CD14-positive monocyte (primary cell): ENCODE measurements around the gene OPALIN. TPM values are rescaled to one million over a fixed set of nuclear protein-coding genes. Genes with fewer than 3 reads are reported as not detected.

Experiments
- DNase-seq, 3 donors: peaks; one replicate each; pipeline ENCODE4 v3.0.0-alpha.2; 2011 to 2022
- H2AFZ ChIP-seq: 2 replicates; pipeline ENCODE4 v1.6.0; 2012; ENCODE audit warnings: mild to moderate bottlenecking, low read depth, low read length, inconsistent platforms; ENCODE audit not compliant: insufficient read depth, poor library complexity, severe bottlenecking
- H3K27ac ChIP-seq, 2 donors: 1 replicate in 1 of 2; 2 replicates in 1 of 2; pipeline ENCODE4 v1.5.1; 2012 to 2013; ENCODE audit warnings: low read length in 2 of 2, control low read depth in 1 of 2, inconsistent platforms in 1 of 2, low read depth in 1 of 2, mild to moderate bottlenecking in 1 of 2
- H3K27me3 ChIP-seq, 2 donors: one replicate each; pipeline versions ENCODE4 v1.6.0 to v1.6.1; 2011 to 2013; ENCODE audit warnings: low read length in 2 of 2; ENCODE audit not compliant: control insufficient read depth in 2 of 2, insufficient read depth in 2 of 2
- H3K36me3 ChIP-seq, 2 donors: replicated peaks in 1 of 2; 1 replicate in 1 of 2; 2 replicates in 1 of 2; pipeline versions ENCODE4 v1.5.1 to v1.6.1; 2012 to 2013; ENCODE audit warnings: low read length in 2 of 2, control low read depth in 1 of 2, inconsistent platforms in 1 of 2, mild to moderate bottlenecking in 1 of 2; ENCODE audit not compliant: insufficient read depth in 2 of 2, control insufficient read depth in 1 of 2
- H3K4me1 ChIP-seq, 2 donors: 1 replicate in 1 of 2; 2 replicates in 1 of 2; pipeline versions ENCODE4 v1.5.1 to v1.6.1; 2012 to 2013; ENCODE audit warnings: low read length in 2 of 2, control low read depth in 1 of 2, inconsistent platforms in 1 of 2, mild to moderate bottlenecking in 1 of 2, moderate library complexity in 1 of 2; ENCODE audit not compliant: insufficient read depth in 2 of 2, control insufficient read depth in 1 of 2
- H3K4me2 ChIP-seq: replicated peaks from 2 replicates; pipeline ENCODE3; 2012; ENCODE audit warnings: low read length, moderate library complexity, mild to moderate bottlenecking; ENCODE audit not compliant: poor library complexity, severe bottlenecking; ENCODE audit errors: extremely low read depth
- H3K4me3 ChIP-seq, 3 experiments: fragments of 200-600 bp in 1 of 3; sonication (generic) in 1 of 3; replicated peaks in 1 of 3; 1 replicate in 2 of 3; 2 replicates in 1 of 3; pipeline ENCODE4 v1.5.1; 2011 to 2013; ENCODE audit warnings: low read length in 3 of 3, mild to moderate bottlenecking in 3 of 3, control low read depth in 2 of 3, low read depth in 2 of 3, inconsistent platforms in 1 of 3, moderate library complexity in 1 of 3
- H3K79me2 ChIP-seq: 2 replicates; pipeline ENCODE4 v1.6.0; 2012; ENCODE audit warnings: mild to moderate bottlenecking, control low read depth, inconsistent platforms, low read length, moderate library complexity; ENCODE audit not compliant: insufficient read depth
- H3K9ac ChIP-seq: 2 replicates; pipeline ENCODE4 v1.6.0; 2017; ENCODE audit warnings: low read length, mild to moderate bottlenecking; ENCODE audit not compliant: insufficient read depth, poor library complexity, severe bottlenecking
- H3K9me3 ChIP-seq, 2 donors: replicated peaks in 1 of 2; 1 replicate in 1 of 2; 2 replicates in 1 of 2; pipeline versions ENCODE4 v1.5.1 to v1.6.1; 2012 to 2013; ENCODE audit warnings: low read length in 2 of 2, control low read depth in 1 of 2; ENCODE audit not compliant: control insufficient read depth in 1 of 2, insufficient read depth in 1 of 2
- H4K20me1 ChIP-seq: 2 replicates; pipeline ENCODE4 v1.6.0; 2012; ENCODE audit warnings: mild to moderate bottlenecking, low read length, control low read depth, moderate library complexity; ENCODE audit not compliant: insufficient read depth
- H3K27ac Mint-ChIP-seq, 7 donors: one replicate each; pipeline ENCODE4 v1.8.0; 2020; ENCODE audit warnings: mild to moderate bottlenecking in 7 of 7, mixed read lengths in 7 of 7, moderate library complexity in 6 of 7, inconsistent platforms in 2 of 7
- H3K27me3 Mint-ChIP-seq, 3 donors: one replicate each; pipeline ENCODE4 v1.8.0; 2021 to 2022; ENCODE audit warnings: low read depth in 3 of 3, mild to moderate bottlenecking in 3 of 3, mixed read lengths in 3 of 3, moderate library complexity in 3 of 3, inconsistent platforms in 1 of 3
- H3K36me3 Mint-ChIP-seq, 2 donors: one replicate each; pipeline ENCODE4 v1.8.0; 2020; ENCODE audit warnings: mixed read lengths in 2 of 2, inconsistent platforms in 1 of 2, mild to moderate bottlenecking in 1 of 2
- H3K4me1 Mint-ChIP-seq: one replicate; pipeline ENCODE4 v1.8.0; 2020; ENCODE audit warnings: mild to moderate bottlenecking, mixed read lengths
- H3K4me3 Mint-ChIP-seq, 2 donors: one replicate each; pipeline ENCODE4 v1.8.0; 2020; ENCODE audit warnings: mild to moderate bottlenecking in 2 of 2, mixed read lengths in 2 of 2, moderate library complexity in 1 of 2
- H3K9me3 Mint-ChIP-seq, 7 donors: one replicate each; pipeline ENCODE4 v1.8.0; 2020 to 2022; ENCODE audit warnings: mixed read lengths in 7 of 7, mild to moderate bottlenecking in 6 of 7, moderate library complexity in 6 of 7, inconsistent platforms in 2 of 7
- WGBS: methylation state at CpG from one replicate; pipeline ENCODE4 v1.1.5; 2013; ENCODE audit warnings: missing lambda C conversion rate; ENCODE audit not compliant: insufficient coverage; 5-methylcytosine and 5-hydroxymethylcytosine counted together
- intact Hi-C, 2 donors: fragments of 100-400 bp; cut with micrococcal nuclease; formaldehyde crosslinking; loops; one replicate each; pipeline versions ENCODE4 v1.15.0 to v1.15.1; 2023
- polyA plus RNA-seq, 3 donors: library from polyadenylated mRNA; depleted of rRNA in 1 of 3; unstranded in 2 of 3; stranded (reverse) in 1 of 3; fragments of 300-500 nt in 2 of 3; fragments of >200 nt in 1 of 3; fragmentation: Illumina TruSeq in 2 of 3; gene quantifications; 1 replicate in 2 of 3; 2 replicates in 1 of 3; pipeline ENCODE4 v1.2.3, GENCODE V29; 2012 to 2021
- TF ChIP-seq, protein P1 (sequence below): fragments of 200-600 bp; IDR thresholded peaks from one replicate; pipeline ENCODE4 v1.8.0; 2022; ENCODE audit warnings: antibody characterized with exemption, mild to moderate bottlenecking

OPALIN gene
- polyA plus RNA-seq, 3 donors = not detected

GRCh38 chr10:96407560-96408069 lies 48.8 kb upstream of the OPALIN start:
- Histone ChIP-seq H3K27me3 (peaks cover 0 to 10% of the 10 kb centered on the region in 2 donors), H3K4me3 (no peak overlapping the region), H3K9ac (no peak overlapping the region), H3K4me2 (no peak overlapping the region), H3K9me3 (no peaks in the 10 kb centered on the region), H2AFZ (no peak overlapping the region), H3K4me1 (no peaks in the 10 kb centered on the region), H3K79me2 (no peaks in the 10 kb centered on the region), H4K20me1 (no peaks in the 10 kb centered on the region), H3K36me3 (no peaks in the 10 kb centered on the region), H3K27ac (no peak overlapping the region)
- Mint-ChIP-seq H3K4me1 (peaks cover 2% of the 10 kb centered on the region), H3K4me3 (no peak overlapping the region), H3K9me3 (peaks cover 0 to 1% (median 0%) of the 10 kb centered on the region in 7 donors), H3K27ac (no peak overlapping the region), H3K27me3 (peaks cover 17 to 22% (median 22%) of the 10 kb centered on the region in 3 donors), H3K36me3 (no peaks in the 10 kb centered on the region)
- no peak for DNase-seq
- TF ChIP-seq, protein P1, sequence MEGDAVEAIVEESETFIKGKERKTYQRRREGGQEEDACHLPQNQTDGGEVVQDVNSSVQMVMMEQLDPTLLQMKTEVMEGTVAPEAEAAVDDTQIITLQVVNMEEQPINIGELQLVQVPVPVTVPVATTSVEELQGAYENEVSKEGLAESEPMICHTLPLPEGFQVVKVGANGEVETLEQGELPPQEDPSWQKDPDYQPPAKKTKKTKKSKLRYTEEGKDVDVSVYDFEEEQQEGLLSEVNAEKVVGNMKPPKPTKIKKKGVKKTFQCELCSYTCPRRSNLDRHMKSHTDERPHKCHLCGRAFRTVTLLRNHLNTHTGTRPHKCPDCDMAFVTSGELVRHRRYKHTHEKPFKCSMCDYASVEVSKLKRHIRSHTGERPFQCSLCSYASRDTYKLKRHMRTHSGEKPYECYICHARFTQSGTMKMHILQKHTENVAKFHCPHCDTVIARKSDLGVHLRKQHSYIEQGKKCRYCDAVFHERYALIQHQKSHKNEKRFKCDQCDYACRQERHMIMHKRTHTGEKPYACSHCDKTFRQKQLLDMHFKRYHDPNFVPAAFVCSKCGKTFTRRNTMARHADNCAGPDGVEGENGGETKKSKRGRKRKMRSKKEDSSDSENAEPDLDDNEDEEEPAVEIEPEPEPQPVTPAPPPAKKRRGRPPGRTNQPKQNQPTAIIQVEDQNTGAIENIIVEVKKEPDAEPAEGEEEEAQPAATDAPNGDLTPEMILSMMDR = no peak
- WGBS = 90% methylated on average over 10 of the region's 15 CpGs
- intact Hi-C loops = no loop called here

GRCh38 chr10:96406091-96406490 lies 47.3 kb upstream of the OPALIN start:
- Histone ChIP-seq H3K36me3 (no peaks in the 10 kb centered on the region), H3K4me2 (no peak overlapping the region), H3K9ac (no peak overlapping the region), H3K4me1 (no peaks in the 10 kb centered on the region), H3K4me3 (no peak overlapping the region), H4K20me1 (no peaks in the 10 kb centered on the region), H3K27me3 (peaks cover 0 to 6% of the 10 kb centered on the region in 2 donors), H3K79me2 (no peaks in the 10 kb centered on the region), H2AFZ (no peak overlapping the region), H3K9me3 (no peaks in the 10 kb centered on the region), H3K27ac (no peak overlapping the region)
- Mint-ChIP-seq H3K27me3 (peaks cover 22 to 24% (median 23%) of the 10 kb centered on the region in 3 donors), H3K27ac (no peak overlapping the region), H3K36me3 (no peaks in the 10 kb centered on the region), H3K4me3 (no peak overlapping the region), H3K4me1 (no peaks in the 10 kb centered on the region), H3K9me3 (no peaks in the 10 kb centered on the region)
- TF ChIP-seq, protein P1 = no peak
- WGBS = 92% methylated on average over 5 of the region's 5 CpGs
- intact Hi-C loops = no loop called here
- DNase-seq = no peak
